ENCODE measurements around the gene XYLT1.
"Not testable (repeated sequence)": the region's sequence is repeated elsewhere in the genome, so short reads cannot be mapped to it uniquely, and the experiment has no call there.

XYLT1 gene

DNA sequence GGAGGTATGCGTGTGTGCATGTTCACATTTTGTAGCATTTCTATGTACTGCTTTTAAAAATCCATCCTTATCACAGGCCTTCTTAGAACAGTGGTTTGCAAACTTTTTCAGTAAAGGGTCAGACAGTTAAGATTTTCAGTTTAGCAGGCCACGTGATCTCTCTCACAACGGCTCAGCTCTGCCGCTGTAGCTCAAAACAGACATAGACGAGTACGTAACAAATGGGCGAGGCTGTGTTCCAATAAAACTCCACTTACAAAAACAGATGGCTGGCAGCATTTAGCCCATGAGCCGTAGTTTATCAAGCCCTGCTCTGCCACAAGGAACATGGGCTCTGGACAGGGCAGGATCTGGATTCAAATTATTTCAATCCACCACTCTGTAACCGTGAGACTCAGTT is 141.8 kb downstream of the XYLT1 start:
- FAIRE-seq, result no peak

GRCh38 chr16:17327664-17328335 is 143.0 kb downstream of the XYLT1 start:
- FAIRE-seq, result no peak

- FAIRE-seq, result no peak
These were observed 145.2 kb downstream of the XYLT1 start for GRCh38 chr16:17325476-17326143.

DNA sequence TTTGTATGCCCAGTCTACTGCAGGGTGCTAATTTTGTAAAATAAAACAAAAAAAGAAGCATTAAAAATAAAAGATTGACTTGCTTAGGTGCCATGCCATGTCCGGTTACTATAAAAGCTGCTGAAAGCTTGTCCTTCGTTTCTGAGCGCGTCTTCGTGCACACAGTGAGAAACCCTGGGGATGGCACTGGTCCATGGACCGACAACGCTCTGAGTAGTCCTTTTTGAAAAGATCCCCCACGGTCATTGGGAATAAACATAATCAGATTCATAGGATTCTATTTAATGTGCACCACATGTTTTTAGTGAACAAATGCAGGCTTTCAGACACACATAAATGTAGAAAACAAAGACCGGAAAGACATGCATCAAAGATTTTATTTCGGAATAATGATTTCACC is 146.3 kb downstream of the XYLT1 start:
- no peak for FAIRE-seq

- FAIRE-seq, result no peak
These were observed 147.6 kb downstream of the XYLT1 start for GRCh38 chr16:17323171-17323570.

GRCh38 chr16:17321824-17322223 is 148.9 kb downstream of the XYLT1 start:
- no peak for FAIRE-seq

DNA sequence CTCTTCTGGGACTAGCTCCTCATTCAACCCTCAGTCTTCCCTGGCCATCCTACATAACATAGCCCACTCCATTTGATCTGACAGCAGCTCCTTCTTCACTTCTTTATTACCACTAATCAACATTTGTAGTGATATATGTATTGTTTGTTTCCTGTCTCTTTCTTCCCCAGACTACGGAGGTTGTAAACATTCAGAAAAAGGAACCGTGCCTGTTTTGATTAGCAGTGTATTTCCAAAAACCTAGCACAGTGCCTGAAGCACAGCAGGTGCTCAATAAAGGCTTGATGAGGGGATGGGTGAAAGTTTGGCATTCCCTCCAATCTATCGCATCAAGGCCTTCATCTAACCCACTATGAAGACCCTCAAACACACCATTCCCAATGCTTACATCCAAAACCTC is 150.8 kb downstream of the XYLT1 start:
- FAIRE-seq, result no peak

DNA sequence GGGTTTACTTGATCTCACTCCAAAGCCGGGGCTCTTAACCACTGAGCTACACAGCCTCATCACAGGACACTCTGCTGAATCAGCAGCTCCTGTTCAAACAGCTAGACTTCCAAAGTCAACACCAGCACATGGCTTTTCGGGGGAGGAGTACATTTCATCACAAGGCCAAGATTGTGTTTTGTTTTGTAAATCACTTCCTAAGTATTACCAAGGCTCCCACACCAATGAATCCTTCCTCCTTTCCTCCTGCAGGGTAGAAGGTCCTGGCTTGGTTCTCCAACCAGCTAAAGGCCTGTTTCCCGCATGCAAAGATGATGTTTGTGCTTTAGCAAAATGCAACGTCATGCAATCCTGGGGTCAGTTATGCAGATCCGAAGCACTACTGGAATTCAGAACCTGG is 152.5 kb downstream of the XYLT1 start:
- FAIRE-seq, result no peak

DNA sequence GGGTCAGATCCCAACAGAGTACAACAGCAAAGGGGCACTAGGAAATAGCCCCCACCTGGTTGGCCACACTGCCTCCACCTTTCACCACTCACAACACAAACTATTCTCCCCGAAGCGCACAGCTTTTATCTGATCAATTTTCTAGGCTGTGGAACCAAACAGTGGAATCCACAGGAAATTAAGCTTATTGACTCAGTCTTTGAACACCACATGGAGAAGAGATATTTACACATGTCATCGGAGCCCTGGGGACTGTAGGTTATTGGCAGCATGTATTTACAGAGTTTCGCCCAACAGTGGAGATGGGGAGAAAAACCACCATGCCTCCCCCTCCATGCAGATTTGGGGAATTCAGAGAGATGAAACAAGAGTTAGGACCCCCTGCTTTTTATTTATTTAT is 154.8 kb downstream of the XYLT1 start:
- FAIRE-seq, result no peak

- no peak for FAIRE-seq
These were observed 156.8 kb downstream of the XYLT1 start for GRCh38 chr16:17313793-17314547.

GRCh38 chr16:17313085-17313611 is 157.6 kb downstream of the XYLT1 start:
- no peak for FAIRE-seq

GRCh38 chr16:17312094-17312710 is 158.6 kb downstream of the XYLT1 start:
- FAIRE-seq, result no peak

DNA sequence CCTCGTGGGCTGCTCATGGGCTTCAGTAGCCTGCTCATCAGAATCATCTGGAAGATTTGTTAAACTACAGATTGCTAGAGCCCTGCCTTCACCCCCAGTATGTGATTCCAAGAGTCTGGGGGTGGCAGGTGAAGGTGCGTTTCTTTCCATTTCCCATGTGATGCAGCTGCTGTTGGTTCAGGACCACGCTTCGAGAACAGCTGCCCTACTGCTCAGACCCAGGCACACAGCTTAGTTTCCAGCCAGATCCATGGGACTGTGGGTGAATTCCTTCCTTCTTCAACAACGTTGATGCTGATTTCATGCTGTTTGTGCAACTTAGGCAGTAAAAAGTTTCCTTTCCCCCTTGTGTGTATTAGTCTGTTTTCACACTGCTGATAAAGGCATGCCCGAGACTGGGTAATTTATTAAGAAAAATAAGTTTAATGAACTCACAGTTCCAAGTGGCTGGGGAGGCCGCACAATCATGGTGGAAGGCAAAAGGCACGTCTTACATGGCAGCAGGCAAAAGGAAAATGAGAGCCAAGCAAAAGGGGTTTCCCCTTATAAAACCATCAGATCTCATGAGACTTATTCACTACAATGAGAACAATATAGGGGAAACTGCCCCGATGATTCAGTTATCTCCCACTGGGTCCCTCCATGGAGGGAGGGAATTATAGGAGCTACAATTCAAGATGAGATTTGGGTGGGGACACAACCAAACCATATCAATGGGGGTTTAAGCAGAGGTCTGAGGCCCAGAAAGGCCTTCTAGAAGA is 159.2 kb downstream of the XYLT1 start:
- no peak for FAIRE-seq

DNA sequence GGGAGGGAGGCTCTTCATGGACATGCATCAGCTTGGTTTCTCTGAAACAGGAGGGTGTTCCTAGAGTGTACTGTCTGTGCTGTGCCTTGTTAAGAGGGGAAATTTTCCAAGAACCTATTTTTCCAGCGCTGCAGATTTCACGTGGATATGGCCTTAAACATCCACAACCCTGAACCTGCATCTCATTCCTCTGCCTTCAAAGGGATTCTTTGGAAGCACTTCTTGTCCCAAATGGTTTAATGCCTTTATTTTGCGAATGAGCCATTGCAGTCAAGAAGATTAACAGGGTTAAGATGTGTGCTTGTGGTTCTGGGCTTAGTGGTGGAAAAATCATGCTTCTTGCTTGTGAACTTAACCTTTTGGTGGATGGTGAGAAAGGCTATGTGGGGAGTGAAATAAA is 161.2 kb downstream of the XYLT1 start:
- no peak for FAIRE-seq

- no peak for FAIRE-seq
These were observed 162.6 kb downstream of the XYLT1 start for GRCh38 chr16:17308186-17308585.

- FAIRE-seq, result no peak
These were observed 163.3 kb downstream of the XYLT1 start for GRCh38 chr16:17307504-17307903.

DNA sequence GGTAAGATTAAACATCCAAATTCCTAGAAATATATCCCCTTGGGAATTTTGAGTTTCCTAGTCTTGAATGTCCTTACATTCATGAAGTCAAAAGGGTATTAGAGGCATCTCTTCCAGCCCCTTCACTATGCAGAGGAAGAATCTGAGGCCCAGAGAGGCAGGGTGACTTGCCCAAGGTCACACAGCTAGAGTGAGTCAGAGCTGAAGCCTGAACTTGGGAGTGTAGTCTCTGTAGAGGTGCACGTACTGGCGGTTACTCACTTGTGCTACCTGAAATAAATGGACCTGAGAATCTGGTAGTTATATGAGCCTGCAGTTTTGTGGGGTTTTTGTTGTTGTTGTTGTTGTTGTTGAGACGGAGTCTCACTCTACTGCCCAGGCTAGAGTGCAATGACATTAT is 164.0 kb downstream of the XYLT1 start:
- no peak for FAIRE-seq

DNA sequence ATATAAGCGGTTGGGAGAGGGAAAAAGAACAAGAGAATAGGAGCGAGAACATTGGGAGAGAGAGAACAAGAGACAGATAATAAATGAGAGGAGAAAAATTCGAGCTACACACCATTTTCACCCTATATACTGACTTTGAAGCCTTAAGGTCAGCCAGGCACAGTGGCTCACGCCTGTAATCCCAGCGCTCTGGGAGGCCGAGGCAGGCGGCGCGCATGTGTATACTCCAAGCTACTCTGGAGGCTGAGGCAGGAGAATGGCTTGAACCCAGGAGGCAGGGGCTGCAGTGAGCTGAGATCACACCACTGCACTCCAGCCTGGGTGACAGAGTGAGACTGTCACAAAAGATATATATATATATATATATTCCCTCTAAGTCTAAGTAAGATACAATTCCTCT is 164.5 kb downstream of the XYLT1 start:
- FAIRE-seq, result not testable (repeated sequence)

- no peak for FAIRE-seq
These were observed 165.1 kb downstream of the XYLT1 start for GRCh38 chr16:17305694-17306093.

- FAIRE-seq, result no peak
These were observed 166.2 kb downstream of the XYLT1 start for GRCh38 chr16:17304491-17305119.

DNA sequence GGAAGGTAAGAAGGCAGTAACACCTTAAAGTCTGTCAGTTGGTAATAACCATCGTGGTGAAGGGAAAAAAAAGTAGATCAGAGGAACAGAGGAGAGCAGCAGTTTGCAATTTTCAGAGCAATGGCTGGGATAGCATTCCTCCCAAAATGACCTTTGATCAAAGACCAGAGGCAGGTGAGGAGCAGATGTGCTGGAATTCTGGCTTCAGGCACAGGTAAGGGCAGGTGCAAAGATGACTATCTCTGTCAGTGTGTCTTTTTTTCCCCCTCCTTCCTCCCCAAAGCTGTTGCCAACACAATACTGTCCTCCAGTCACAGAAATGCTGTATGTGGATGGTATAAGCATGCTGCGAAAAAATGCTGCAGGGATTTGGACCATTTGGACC is 166.7 kb downstream of the XYLT1 start:
- no peak for FAIRE-seq

GRCh38 chr16:17303101-17303500 is 167.7 kb downstream of the XYLT1 start:
- FAIRE-seq, result no peak
